ENCODE data around the gene LEMD2.

LEMD2 gene

GRCh38 chr6:33794910-33795623 is 6.1 kb upstream of the LEMD2 start:
- DNase-seq (ENCODE audit: low read depth): no peak

- no peak for DNase-seq (ENCODE audit: low read depth)
Observed at GRCh38 chr6:33792981-33793380, 4.1 kb upstream of the LEMD2 start.

- DNase-seq (ENCODE audit: low read depth): no peak
Observed at GRCh38 chr6:33791620-33792019, 2.7 kb upstream of the LEMD2 start.

GRCh38 chr6:33790910-33791309 is 2.0 kb upstream of the LEMD2 start:
- no peak for DNase-seq (ENCODE audit: low read depth)

- no peak for DNase-seq (ENCODE audit: low read depth)
Observed at GRCh38 chr6:33790379-33790778, 1.4 kb upstream of the LEMD2 start.

- DNase-seq (ENCODE audit: low read depth): no peak
Observed at GRCh38 chr6:33789550-33789895, 593 bp upstream of the LEMD2 start.

GRCh38 chr6:33787954-33788693 is 806 bp downstream of the LEMD2 start:
- DNase-seq (ENCODE audit: low read depth): peak; percentile 86

GRCh38 chr6:33787346-33787953 is 1.5 kb downstream of the LEMD2 start:
- peak; percentile 66 for DNase-seq (ENCODE audit: low read depth)

GRCh38 chr6:33786736-33787135 is 2.2 kb downstream of the LEMD2 start:
- DNase-seq (ENCODE audit: low read depth): no peak

GRCh38 chr6:33785778-33786177 is 3.2 kb downstream of the LEMD2 start:
- DNase-seq (ENCODE audit: low read depth): peak; percentile 94

- DNase-seq (ENCODE audit: low read depth): no peak
Observed at GRCh38 chr6:33784787-33785186, 4.1 kb downstream of the LEMD2 start.

- no peak for DNase-seq (ENCODE audit: low read depth)
Observed at GRCh38 chr6:33783781-33784520, 5.0 kb downstream of the LEMD2 start.

GRCh38 chr6:33782561-33782960 is 6.4 kb downstream of the LEMD2 start:
- DNase-seq (ENCODE audit: low read depth): peak; percentile 34

- DNase-seq (ENCODE audit: low read depth): peak; percentile 86
Observed at GRCh38 chr6:33781131-33781975, 7.6 kb downstream of the LEMD2 start.

- no peak for DNase-seq (ENCODE audit: low read depth)
Observed at GRCh38 chr6:33779895-33780294, 9.0 kb downstream of the LEMD2 start.

GRCh38 chr6:33779290-33779689 is 9.6 kb downstream of the LEMD2 start:
- DNase-seq (ENCODE audit: low read depth): no peak

- no peak for DNase-seq (ENCODE audit: low read depth)
Observed at GRCh38 chr6:33778444-33779121, 10.3 kb downstream of the LEMD2 start.

GRCh38 chr6:33777398-33778388 is 11.2 kb downstream of the LEMD2 start:
- no peak for DNase-seq (ENCODE audit: low read depth)

GRCh38 chr6:33776764-33777163 is 12.2 kb downstream of the LEMD2 start:
- DNase-seq (ENCODE audit: low read depth): no peak

GRCh38 chr6:33776186-33776585 is 12.7 kb downstream of the LEMD2 start:
- no peak for DNase-seq (ENCODE audit: low read depth)
